Gastroesophageal sphincter (tissue), 3 donors: ENCODE results near the gene TMEM123.

Source experiments
- POLR2A ChIP-seq, 2 donors: fragments of 450-650 bp; IDR thresholded peaks; one replicate each; pipeline ENCODE4 v1.6.1; 2017; ENCODE audit warnings: antibody characterized with exemption in 2 of 2, mild to moderate bottlenecking in 2 of 2, moderate library complexity in 1 of 2
- TF ChIP-seq, protein P1 (sequence below), 4 experiments: fragments of 200-600 bp in 2 of 4; fragments of 450-650 bp in 2 of 4; sonication (generic) in 1 of 4; IDR thresholded peaks; one replicate each; pipeline ENCODE4 v1.5.1; 2017 to 2019; ENCODE audit warnings: antibody characterized with exemption in 4 of 4, mild to moderate bottlenecking in 2 of 4, moderate library complexity in 2 of 4

GRCh38 chr11:102500829-102501228, 48.3 kb upstream of the TMEM123 start:
- TF ChIP-seq, protein P1, sequence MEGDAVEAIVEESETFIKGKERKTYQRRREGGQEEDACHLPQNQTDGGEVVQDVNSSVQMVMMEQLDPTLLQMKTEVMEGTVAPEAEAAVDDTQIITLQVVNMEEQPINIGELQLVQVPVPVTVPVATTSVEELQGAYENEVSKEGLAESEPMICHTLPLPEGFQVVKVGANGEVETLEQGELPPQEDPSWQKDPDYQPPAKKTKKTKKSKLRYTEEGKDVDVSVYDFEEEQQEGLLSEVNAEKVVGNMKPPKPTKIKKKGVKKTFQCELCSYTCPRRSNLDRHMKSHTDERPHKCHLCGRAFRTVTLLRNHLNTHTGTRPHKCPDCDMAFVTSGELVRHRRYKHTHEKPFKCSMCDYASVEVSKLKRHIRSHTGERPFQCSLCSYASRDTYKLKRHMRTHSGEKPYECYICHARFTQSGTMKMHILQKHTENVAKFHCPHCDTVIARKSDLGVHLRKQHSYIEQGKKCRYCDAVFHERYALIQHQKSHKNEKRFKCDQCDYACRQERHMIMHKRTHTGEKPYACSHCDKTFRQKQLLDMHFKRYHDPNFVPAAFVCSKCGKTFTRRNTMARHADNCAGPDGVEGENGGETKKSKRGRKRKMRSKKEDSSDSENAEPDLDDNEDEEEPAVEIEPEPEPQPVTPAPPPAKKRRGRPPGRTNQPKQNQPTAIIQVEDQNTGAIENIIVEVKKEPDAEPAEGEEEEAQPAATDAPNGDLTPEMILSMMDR (IDR thresholded peaks at IDR 0.05): no peak
- TF ChIP-seq POLR2A (IDR thresholded peaks at IDR 0.05): no peak
